OCI-LY1 (cell line): ENCODE data around the gene GATM.

Experiments used
- EZH2 ChIP-seq: fragments of 200-600 bp; sonication (generic), shearing (Covaris generic); IDR thresholded peaks from 2 replicates; pipeline ENCODE4 v1.8.0; 2017; ENCODE audit warnings: borderline replicate concordance, mixed run types, mild to moderate bottlenecking, antibody characterized with exemption, low read length, moderate library complexity, mixed read lengths
- TF ChIP-seq, protein P1 (sequence below): fragments of 200-600 bp; sonication (generic), shearing (Covaris generic); IDR thresholded peaks from 2 replicates; pipeline ENCODE4 v1.5.1; 2017; ENCODE audit warnings: mild to moderate bottlenecking, antibody characterized with exemption, low read length, moderate library complexity, mixed read lengths

DNA sequence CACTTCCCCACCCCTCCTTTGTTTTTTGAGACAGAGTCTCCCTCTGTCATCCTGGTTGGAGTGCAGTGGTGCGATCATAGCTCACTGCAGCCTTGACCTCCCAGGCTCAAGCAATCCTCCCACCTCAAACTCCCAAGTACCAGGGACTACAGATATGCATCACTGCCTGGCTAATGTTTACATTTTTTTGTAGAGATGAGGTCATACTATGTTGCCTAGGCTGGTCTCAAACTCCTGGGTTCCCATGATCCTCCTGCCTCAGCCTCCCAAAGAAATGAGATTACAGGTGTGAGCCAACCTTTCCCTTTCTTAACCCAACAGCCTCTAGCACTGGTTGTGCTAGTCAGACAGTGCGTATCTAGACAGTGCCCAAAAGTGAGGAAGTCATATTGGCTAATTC is 6.4 kb upstream of the GATM start:
- TF ChIP-seq, protein P1, sequence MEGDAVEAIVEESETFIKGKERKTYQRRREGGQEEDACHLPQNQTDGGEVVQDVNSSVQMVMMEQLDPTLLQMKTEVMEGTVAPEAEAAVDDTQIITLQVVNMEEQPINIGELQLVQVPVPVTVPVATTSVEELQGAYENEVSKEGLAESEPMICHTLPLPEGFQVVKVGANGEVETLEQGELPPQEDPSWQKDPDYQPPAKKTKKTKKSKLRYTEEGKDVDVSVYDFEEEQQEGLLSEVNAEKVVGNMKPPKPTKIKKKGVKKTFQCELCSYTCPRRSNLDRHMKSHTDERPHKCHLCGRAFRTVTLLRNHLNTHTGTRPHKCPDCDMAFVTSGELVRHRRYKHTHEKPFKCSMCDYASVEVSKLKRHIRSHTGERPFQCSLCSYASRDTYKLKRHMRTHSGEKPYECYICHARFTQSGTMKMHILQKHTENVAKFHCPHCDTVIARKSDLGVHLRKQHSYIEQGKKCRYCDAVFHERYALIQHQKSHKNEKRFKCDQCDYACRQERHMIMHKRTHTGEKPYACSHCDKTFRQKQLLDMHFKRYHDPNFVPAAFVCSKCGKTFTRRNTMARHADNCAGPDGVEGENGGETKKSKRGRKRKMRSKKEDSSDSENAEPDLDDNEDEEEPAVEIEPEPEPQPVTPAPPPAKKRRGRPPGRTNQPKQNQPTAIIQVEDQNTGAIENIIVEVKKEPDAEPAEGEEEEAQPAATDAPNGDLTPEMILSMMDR = no peak
- no peak for TF ChIP-seq EZH2
